Muscle layer of colon (tissue), 2 donors: ENCODE results near the gene CTNNBL1.
A peak's percentile ranks its signal among the peaks of the same experiment; 100 is the strongest.

Source experiments
- H3K27ac ChIP-seq: one replicate; pipeline ENCODE4 v1.7.0; 2013; ENCODE audit warnings: low read depth, mild to moderate bottlenecking, low read length, moderate library complexity
- H3K27me3 ChIP-seq, 2 donors: one replicate each; pipeline ENCODE4 v1.7.0; 2013; ENCODE audit warnings: low read length in 2 of 2, mild to moderate bottlenecking in 2 of 2; ENCODE audit not compliant: insufficient read depth in 2 of 2, control insufficient read depth in 1 of 2
- H3K36me3 ChIP-seq: one replicate; pipeline ENCODE4 v1.7.0; 2013; ENCODE audit warnings: mild to moderate bottlenecking, low read length; ENCODE audit not compliant: insufficient read depth
- H3K4me1 ChIP-seq: one replicate; pipeline ENCODE4 v1.7.0; 2013; ENCODE audit warnings: mild to moderate bottlenecking, low read length; ENCODE audit not compliant: insufficient read depth
- H3K4me3 ChIP-seq, 2 donors: one replicate each; pipeline ENCODE4 v1.7.0; 2013; ENCODE audit warnings: low read length in 2 of 2, low read depth in 1 of 2, mild to moderate bottlenecking in 1 of 2, moderate library complexity in 1 of 2
- H3K9ac ChIP-seq: one replicate; pipeline ENCODE4 v1.7.0; 2013; ENCODE audit warnings: low read length
- H3K9me3 ChIP-seq: one replicate; pipeline ENCODE4 v1.7.0; 2013; ENCODE audit warnings: mild to moderate bottlenecking, low read length
- donor health status: abdominal sarcoma.
- donor health status: Adenocarcinoma of cecum.

The CTNNBL1 gene

DNA sequence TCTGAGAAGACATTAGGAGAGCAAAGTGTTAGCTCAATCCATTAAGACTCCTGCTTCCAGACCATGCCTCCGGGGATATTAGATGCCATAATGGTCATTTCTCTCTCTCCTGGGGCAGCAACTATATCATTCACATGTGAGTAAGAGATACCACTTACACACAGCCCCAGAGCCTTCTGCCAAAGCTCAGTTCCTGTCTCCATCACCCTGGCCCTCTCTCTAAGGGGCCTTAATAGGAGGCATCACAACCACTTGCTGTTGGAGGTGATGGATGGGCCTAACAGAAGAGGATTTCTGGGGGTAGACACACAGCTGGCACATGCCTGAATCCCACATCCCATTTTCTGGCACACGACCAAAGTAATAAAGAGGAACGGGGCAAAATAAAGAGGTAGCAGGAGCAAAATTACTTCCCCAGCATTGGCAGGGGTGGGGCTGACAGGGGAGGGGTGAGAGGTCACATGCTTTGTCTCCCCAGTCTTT is 175.1 kb downstream of the CTNNBL1 start:
- H3K27ac ChIP-seq: peak overlapping the region; percentile 86
- H3K4me3 ChIP-seq: no peak overlapping the region
- peaks cover 53% of the 10 kb centered on the region for H3K4me1 ChIP-seq
- peaks cover 15% of the 10 kb centered on the region for H3K36me3 ChIP-seq
- no peak overlapping the region for H3K9ac ChIP-seq
- H3K9me3 ChIP-seq: no peaks in the 10 kb centered on the region
- no peaks in the 10 kb centered on the region for H3K27me3 ChIP-seq

- no peaks in the 10 kb centered on the region for H3K27me3 ChIP-seq
- H3K36me3 ChIP-seq: peaks cover 17% of the 10 kb centered on the region
- H3K27ac ChIP-seq: peak overlapping the region; percentile 19
- no peak overlapping the region for H3K9ac ChIP-seq
- no peak overlapping the region for H3K4me3 ChIP-seq
- no peaks in the 10 kb centered on the region for H3K9me3 ChIP-seq
- peaks cover 53% of the 10 kb centered on the region for H3K4me1 ChIP-seq
Measured at GRCh38 chr20:37869334-37869861, 175.6 kb downstream of the CTNNBL1 start.

DNA sequence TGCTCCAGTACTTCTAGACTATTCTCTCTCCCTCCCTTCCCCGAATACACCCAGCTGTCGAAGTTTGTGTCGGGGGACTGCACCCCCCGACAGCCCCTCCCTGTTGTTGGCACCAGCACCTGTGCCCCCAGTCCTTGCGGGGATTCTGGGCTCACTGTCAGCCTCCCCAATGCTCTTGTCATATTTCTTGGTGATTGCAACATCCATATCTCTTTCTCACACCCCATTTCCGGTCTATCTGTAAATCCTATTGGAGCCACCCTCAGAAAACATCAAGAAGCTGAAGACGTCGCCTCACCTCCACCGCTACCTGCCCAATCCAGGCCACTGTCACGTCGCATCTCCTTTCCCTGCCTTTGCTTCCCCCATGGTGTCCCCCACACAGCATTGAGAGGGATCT is 176.5 kb downstream of the CTNNBL1 start:
- Histone ChIP-seq H3K27me3 (no peaks in the 10 kb centered on the region), H3K9me3 (no peaks in the 10 kb centered on the region), H3K36me3 (peaks cover 17% of the 10 kb centered on the region), H3K9ac (no peak overlapping the region), H3K4me3 (no peak overlapping the region), H3K27ac (no peak overlapping the region), H3K4me1 (peaks cover 52% of the 10 kb centered on the region)

DNA sequence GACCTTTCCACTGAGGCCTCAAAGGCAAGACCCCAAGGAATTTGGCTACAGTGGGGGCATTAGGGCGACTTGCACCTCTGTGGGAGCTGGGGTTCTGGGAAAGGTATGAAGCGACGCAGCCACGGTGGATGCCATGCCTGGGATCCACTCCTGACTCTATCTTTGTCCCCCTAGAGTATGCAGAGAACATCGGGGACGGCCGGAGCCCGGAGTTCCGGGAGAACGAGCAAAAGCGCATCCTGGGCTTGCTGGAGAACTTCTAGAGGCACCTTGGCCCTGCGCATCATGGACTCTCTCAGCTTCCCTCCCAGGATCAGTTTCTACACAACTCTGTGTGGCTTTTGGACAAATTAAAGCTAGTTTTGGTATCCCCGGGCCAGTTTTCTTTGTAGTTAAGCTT is 177.9 kb downstream of the CTNNBL1 start:
- H3K36me3 ChIP-seq: peaks cover 17% of the 10 kb centered on the region
- H3K4me1 ChIP-seq: peaks cover 37% of the 10 kb centered on the region
- no peak overlapping the region for H3K4me3 ChIP-seq

DNA sequence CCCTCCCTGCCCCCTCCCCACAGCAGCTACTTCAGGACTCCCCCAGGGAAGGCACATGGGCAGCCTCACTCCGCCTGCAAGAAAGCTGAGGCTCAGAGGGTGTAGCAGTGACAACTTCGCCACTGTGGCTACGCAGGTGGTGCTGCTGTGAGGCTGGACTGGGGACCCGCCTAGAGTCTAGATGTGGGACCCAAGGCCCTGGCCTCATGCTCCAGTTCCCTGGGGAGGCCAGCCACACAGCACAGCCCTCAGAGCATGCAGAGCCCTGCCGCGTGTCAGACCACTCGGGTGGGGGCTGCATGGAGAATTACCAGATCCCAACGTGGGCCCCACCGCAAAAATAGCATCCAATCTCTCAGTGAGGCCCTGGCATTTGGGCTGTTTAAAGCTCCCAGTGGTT is 178.3 kb downstream of the CTNNBL1 start:
- peaks cover 17% of the 10 kb centered on the region for H3K36me3 ChIP-seq
- H3K27ac ChIP-seq: no peak overlapping the region
- H3K4me1 ChIP-seq: peaks cover 33% of the 10 kb centered on the region
- no peaks in the 10 kb centered on the region for H3K9me3 ChIP-seq
- H3K27me3 ChIP-seq: no peaks in the 10 kb centered on the region
- H3K4me3 ChIP-seq: no peak overlapping the region
- H3K9ac ChIP-seq: no peak overlapping the region

More for the DNA sequence above, 177.9 kb downstream of the CTNNBL1 start:
- Histone ChIP-seq H3K27me3 (no peaks in the 10 kb centered on the region), H3K9me3 (no peaks in the 10 kb centered on the region), H3K27ac (no peak overlapping the region), H3K9ac (no peak overlapping the region)

- peaks cover 17% of the 10 kb centered on the region for H3K4me1 ChIP-seq
- H3K27me3 ChIP-seq: no peaks in the 10 kb centered on the region
- H3K9ac ChIP-seq: no peak overlapping the region
- no peak overlapping the region for H3K27ac ChIP-seq
- H3K4me3 ChIP-seq: no peak overlapping the region
- no peaks in the 10 kb centered on the region for H3K9me3 ChIP-seq
- peaks cover 17% of the 10 kb centered on the region for H3K36me3 ChIP-seq
Measured at GRCh38 chr20:37873884-37874283, 180.1 kb downstream of the CTNNBL1 start.

GRCh38 chr20:37875460-37876175 is 181.8 kb downstream of the CTNNBL1 start:
- Histone ChIP-seq H3K36me3 (peaks cover 12% of the 10 kb centered on the region), H3K27me3 (no peaks in the 10 kb centered on the region), H3K4me3 (no peak overlapping the region), H3K9ac (no peak overlapping the region), H3K4me1 (no peaks in the 10 kb centered on the region), H3K9me3 (no peaks in the 10 kb centered on the region), H3K27ac (no peak overlapping the region)

GRCh38 chr20:37876863-37877262 is 183.0 kb downstream of the CTNNBL1 start:
- Histone ChIP-seq H3K27ac (no peak overlapping the region), H3K9me3 (no peaks in the 10 kb centered on the region), H3K9ac (no peak overlapping the region)

DNA sequence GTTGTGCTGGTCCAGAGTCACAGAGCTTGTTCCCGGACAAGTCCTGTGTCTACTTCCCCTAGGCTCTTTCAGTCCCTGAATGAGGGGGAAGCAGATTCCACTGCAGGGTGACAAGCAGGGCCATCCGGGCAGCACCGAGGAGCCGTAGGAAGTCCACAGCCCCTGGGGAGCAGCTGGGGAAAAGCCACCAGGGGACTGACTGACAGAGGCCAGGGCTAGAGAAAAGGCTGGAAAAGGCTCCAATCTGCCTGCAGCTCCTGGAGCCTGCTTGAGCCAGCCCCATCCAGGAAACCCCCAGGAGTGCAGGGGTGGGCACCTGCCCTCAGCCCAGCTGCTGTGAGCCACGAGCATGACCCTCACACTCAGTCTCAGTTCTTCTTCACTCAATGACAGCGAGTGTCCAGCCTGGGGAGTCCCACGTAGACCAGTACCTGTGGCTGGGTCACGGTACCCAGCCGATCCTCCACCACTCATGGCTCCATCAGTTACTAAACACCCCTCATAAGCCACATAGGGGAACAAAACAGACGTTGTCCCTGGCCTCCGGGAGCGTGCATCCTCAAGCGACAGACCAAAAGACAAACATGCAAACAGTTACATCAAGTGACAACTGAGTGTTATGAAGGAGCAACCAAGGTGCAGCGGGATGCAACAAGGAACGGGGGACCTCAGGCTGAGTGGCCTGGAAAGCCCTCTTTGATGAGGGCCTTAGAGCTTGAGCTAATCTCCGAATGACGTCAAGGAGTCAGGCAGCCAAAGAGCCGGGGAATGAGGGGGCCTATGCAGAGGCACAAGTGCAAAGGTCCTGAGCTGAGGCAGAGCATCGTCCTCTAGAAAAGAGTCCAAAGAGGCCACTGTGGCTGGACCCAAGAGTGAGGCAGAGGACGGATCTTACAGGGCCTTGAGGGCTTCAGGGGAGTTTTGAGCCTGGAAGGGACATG is 184.3 kb downstream of the CTNNBL1 start:
- Histone ChIP-seq H3K27ac (no peak overlapping the region), H3K4me3 (no peak overlapping the region), H3K9me3 (no peaks in the 10 kb centered on the region), H3K9ac (no peak overlapping the region), H3K36me3 (peaks cover 7% of the 10 kb centered on the region), H3K4me1 (no peaks in the 10 kb centered on the region), H3K27me3 (no peaks in the 10 kb centered on the region)

More at GRCh38 chr20:37876863-37877262, 183.0 kb downstream of the CTNNBL1 start:
- peaks cover 10% of the 10 kb centered on the region for H3K36me3 ChIP-seq
- no peaks in the 10 kb centered on the region for H3K27me3 ChIP-seq
- H3K4me3 ChIP-seq: no peak overlapping the region
- no peaks in the 10 kb centered on the region for H3K4me1 ChIP-seq

DNA sequence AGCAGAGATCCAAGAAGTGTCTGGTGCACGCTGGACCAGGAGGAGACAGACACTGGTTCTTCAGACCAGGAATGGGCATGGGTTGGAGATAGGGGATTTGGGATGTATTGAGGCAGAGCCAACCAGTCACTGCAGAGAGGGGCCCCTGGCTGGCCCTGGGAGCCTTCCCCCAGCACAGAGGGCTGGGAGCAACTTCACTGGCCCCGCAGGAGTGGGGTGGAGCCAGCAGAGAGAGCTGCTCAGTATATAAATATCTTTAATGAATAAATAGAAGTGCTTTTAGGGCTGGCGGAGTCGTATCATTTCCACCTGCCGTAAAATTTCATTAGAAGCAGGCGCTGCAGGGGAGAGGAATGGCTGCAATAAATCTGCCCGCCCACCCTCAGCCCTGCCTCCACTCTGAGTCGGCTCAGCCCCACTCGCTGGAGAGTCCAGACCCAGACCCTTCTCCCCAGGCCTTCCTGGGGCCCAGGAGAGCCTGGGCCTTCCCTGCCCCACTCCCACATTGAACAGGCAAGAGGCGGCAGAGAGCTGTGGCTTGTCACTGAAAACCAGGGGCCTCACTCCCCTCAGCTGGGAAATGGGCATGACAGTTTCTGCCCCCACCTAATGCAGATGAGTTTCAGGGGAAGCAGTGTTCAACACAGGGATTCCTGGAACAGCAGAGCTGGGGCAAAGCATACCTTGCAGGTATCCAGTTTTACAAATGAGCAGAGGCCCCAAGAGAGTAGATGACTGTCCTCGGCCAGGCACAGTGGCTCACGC is 185.2 kb downstream of the CTNNBL1 start:
- H3K9ac ChIP-seq: no peak overlapping the region
- H3K4me1 ChIP-seq: no peaks in the 10 kb centered on the region
- H3K27me3 ChIP-seq: no peaks in the 10 kb centered on the region
- no peaks in the 10 kb centered on the region for H3K9me3 ChIP-seq
- no peak overlapping the region for H3K27ac ChIP-seq
- H3K4me3 ChIP-seq: no peak overlapping the region
- peaks cover under 1% of the 10 kb centered on the region for H3K36me3 ChIP-seq

GRCh38 chr20:37879843-37880242 is 186.0 kb downstream of the CTNNBL1 start:
- no peaks in the 10 kb centered on the region for H3K36me3 ChIP-seq
- H3K9me3 ChIP-seq: no peaks in the 10 kb centered on the region
- H3K9ac ChIP-seq: no peak overlapping the region
- no peak overlapping the region for H3K27ac ChIP-seq
- no peaks in the 10 kb centered on the region for H3K27me3 ChIP-seq
- H3K4me3 ChIP-seq: no peak overlapping the region
- no peaks in the 10 kb centered on the region for H3K4me1 ChIP-seq
